ENCODE measurements around the gene NEK11.
"Not testable (repeated sequence)": the region's sequence is repeated elsewhere in the genome, so short reads cannot be mapped to it uniquely, and the experiment has no call there.

NEK11 gene

GRCh38 chr3:131360191-131360755 is 333.6 kb downstream of the NEK11 start:
- DNase-seq (ENCODE audit: low spot score): no peak

DNA sequence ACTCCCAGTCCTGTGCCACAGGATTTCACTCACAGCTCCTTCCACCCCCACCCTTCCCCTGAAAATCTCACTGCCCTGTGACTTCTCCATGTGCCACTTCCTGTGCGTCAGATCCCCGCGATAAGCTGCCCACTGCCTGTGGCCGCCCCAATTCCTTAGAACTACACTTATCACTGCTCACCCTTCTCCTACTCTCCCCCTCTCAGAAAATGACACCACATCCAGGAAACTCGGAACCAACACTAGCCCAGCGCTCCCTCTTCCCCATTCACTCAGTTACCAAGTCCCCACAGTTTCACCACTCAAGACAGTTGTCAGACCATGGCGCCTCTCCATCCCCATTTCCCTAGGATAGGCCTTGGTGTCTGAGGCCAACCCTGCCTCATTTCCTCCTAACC is 334.4 kb downstream of the NEK11 start:
- DNase-seq (ENCODE audit: low spot score): not testable (repeated sequence)

GRCh38 chr3:131361464-131362421 is 335.1 kb downstream of the NEK11 start:
- DNase-seq (ENCODE audit: low spot score): peak; percentile 70

GRCh38 chr3:131363275-131363674 is 336.6 kb downstream of the NEK11 start:
- no peak for DNase-seq (ENCODE audit: low spot score)

GRCh38 chr3:131370935-131371687 is 344.4 kb downstream of the NEK11 start:
- no peak for DNase-seq (ENCODE audit: low spot score)

GRCh38 chr3:131371688-131372066 is 345.0 kb downstream of the NEK11 start:
- DNase-seq (ENCODE audit: low spot score): no peak

DNA sequence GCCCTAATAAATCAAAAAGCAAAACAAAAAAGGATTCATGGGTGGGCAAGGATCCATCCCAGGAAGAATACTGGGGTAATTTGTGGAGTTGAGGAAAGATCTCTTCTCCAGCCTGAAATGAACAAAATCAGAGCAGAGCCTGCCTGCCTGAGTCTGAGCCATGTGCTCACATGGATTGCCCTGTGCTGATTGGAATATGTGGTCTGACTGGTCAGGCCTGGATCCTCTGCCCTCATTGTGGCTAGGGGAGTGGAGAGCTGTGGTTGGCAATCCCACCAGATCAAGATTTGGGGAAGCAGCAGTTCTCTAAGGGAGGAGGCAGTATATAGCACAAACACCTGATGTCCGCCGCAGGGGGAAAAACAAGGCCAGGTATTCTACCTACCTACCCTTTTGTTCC is 348.1 kb downstream of the NEK11 start:
- no peak for DNase-seq (ENCODE audit: low spot score)

DNA sequence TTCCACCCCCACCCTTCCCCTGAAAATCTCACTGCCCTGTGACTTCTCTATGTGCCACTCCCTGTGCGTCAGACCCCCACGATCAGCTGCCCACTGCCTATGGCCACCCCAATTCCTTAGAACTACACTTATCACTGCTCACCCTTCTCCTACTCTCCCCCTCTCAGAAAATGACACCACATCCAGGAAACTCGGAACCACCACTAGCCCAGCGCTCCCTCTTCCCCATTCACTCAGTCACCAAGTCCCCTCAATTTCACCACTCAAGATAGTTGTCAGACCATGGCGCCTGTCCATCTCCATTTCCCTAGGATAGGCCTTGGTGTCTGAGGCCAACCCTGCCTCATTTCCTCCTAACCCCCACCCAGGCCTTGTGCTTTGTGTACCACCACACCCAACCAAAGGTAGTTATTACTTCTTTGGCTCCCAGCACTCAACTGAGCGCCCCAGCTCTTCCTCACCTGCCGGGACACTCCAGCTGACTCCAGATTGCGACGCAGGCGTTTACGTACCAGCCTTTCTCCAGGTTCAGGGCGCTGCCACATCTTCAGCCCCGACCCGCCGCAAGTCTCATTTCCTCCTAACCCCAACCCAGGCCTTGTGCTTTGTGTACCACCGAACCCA is 354.3 kb downstream of the NEK11 start:
- DNase-seq (ENCODE audit: low spot score): not testable (repeated sequence)

- DNase-seq (ENCODE audit: low spot score): peak; percentile 99
Observed at GRCh38 chr3:131381445-131382291, 355.0 kb downstream of the NEK11 start, which contains the start of gene NUDT16. TSS of gene NUDT16 (plus strand) at chr3:131381774. CDS start at chr3:131381805, 31 bp downstream.

DNA sequence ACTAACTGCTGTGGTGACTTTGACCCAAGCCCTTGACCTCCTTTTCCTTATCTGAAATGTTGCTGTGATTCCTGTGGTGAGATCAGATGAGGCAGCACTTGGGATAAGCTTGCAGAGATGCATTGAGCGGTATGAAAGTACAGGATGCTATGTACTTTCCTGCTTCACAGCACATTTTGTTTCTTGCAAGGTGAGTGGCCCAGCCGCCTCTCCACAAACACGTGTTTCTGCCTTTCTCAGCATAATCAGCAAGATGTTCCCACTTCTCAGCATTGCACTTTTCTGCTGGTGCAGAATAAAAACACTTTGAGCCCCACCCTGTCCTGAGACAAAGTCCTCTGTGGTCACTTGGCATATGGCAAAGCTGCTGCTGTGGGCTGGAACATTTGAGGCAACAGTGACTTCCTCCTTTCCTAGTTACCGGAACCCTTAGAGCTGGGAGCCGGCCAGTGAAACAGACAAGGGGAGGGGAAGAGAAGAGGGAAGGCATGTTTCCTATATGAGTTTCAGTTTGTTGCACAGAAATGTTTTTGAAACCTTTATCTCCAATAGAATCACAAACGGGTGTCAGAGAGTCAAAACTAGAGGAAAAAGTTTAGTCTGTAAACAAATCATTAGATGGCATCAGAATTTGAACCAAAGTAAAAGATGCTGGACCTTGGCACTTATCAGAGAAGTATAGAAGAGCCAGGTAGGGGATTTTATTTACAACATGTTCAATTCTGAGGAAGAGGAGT is 359.9 kb downstream of the NEK11 start:
- peak; percentile 4 for DNase-seq (ENCODE audit: low spot score)

DNA sequence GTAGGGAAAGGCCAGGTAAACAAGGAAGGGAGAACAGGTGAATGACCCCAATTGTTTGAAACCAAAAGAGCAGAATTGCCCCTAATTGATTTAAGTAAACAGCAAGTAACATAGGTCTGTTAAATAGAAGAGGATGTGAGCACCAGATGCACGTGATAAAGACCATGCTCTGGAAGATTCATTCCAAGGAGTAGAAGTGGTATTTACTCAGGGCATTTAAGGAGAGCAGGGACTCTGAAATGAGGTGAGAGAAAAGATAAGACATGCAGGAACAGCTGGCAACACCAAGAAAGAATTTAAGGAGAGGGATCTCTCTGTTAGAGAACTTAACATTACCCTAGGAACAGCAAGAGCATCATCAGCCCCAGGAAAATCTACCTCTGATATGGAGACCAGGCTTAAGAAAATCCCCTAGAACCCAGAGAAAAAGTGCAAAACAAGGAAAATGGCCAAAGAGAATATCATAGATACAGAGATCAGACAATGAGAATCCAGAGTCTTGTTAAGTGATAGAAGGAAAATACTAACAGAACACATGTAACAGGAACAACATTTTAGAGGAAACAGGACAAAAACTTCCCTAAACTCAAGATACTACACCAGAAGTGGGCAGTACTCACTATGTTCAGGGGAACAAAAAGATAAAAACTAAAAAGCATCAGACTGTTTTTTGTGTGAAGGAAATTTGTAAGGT is 361.3 kb downstream of the NEK11 start:
- DNase-seq (ENCODE audit: low spot score): no peak

DNA sequence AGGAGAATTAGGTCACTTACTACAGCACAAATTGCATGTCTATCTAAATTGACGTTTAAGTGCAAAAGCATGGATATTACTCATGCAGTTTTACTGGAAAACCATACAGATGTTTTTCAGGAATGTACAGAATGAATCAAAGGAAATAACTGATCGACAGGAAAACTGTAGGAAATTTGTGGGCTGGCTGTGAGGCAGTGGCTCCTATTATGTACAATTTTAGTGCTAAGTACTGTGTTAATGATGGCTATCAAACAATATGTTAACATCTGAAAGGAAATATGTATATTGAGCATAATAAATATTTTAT is 361.8 kb downstream of the NEK11 start:
- no peak for DNase-seq (ENCODE audit: low spot score)

DNA sequence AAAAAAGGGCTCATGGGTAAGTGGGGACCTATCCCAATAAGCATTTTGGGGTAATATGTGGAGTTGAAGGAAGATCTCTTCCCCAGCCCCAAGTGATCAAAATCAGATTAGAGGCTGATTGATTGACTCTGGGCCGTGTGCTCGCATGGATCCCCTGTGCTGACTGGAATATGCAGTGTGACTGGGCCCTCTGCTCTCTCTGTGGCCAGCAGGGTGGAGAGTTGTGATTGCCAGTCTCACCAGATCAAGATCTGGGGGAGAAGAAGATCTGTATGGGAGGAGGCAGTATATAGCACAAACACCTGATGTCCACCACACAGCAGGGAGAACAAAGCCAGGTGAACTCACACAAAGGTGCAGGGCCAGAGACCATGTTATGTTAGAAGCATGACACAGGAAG is 363.7 kb downstream of the NEK11 start:
- DNase-seq (ENCODE audit: low spot score): no peak

DNA sequence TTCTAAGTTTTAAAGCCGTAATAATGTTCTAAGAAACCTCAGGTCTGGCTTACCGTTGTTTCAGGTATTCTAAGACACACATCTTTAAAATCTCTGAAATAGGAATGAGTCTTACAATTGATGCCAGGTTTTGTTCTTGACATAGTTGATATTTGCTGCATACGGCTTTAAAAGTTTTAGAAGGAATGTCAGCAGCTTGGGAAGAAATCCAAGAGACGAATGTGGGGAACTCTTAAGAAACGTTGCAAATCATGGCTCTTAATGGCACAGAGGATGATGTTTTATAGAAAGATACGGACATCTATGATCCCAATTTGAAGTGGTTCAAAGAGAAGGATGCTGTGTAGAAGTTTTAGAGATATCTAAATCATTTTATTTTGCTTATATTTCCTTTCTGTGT is 366.4 kb downstream of the NEK11 start:
- DNase-seq (ENCODE audit: low spot score): no peak

- DNase-seq (ENCODE audit: low spot score): no peak
Observed at GRCh38 chr3:131393868-131394267, 367.2 kb downstream of the NEK11 start.

DNA sequence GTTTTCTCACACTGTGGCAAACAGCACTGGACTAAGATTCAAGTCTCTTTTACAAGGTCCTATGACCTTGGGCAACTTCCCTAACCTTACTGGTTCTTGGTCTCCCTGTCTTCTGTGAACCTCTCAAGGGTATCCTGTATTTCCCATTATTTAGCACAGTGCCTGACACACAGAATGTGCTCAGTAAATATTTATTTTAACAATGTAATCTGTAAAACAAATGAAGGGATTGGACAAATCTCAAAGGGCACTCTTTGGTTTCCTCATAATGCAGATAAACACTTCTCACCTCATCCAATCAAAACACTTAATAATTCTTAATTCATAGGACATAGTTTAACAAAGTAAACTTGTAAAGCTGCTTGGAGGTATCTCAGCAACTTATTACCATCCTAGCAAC is 367.7 kb downstream of the NEK11 start:
- no peak for DNase-seq (ENCODE audit: low spot score)

- DNase-seq (ENCODE audit: low spot score): no peak
Observed at GRCh38 chr3:131396170-131396569, 369.5 kb downstream of the NEK11 start.

- DNase-seq (ENCODE audit: low spot score): no peak
Observed at GRCh38 chr3:131397889-131398288, 371.2 kb downstream of the NEK11 start.
